ENCODE data around the gene FN1.

DNA sequence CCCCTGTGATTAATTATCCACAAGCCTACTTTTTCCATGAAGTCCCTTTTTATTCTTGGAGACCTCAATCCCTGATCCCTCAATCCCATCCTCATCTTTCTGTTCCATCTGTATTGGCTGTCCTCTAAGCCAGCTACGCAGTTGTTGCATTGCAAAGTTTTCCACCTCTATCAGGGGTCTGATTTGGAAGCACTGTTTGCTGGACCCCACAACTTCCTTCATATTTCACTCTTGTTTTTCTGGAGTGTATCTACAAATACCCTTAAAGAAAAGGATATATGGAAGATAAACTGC is 22.4 kb downstream of the FN1 start:
- TF ChIP-seq, protein P1, sequence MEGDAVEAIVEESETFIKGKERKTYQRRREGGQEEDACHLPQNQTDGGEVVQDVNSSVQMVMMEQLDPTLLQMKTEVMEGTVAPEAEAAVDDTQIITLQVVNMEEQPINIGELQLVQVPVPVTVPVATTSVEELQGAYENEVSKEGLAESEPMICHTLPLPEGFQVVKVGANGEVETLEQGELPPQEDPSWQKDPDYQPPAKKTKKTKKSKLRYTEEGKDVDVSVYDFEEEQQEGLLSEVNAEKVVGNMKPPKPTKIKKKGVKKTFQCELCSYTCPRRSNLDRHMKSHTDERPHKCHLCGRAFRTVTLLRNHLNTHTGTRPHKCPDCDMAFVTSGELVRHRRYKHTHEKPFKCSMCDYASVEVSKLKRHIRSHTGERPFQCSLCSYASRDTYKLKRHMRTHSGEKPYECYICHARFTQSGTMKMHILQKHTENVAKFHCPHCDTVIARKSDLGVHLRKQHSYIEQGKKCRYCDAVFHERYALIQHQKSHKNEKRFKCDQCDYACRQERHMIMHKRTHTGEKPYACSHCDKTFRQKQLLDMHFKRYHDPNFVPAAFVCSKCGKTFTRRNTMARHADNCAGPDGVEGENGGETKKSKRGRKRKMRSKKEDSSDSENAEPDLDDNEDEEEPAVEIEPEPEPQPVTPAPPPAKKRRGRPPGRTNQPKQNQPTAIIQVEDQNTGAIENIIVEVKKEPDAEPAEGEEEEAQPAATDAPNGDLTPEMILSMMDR (IDR thresholded peaks at IDR 0.05; ENCODE audit: low read length): no peak
- TF ChIP-seq EZH2 (optimal IDR thresholded peaks at IDR 0.05; ENCODE audit: low read depth, low read length): no peak
